Measurements from ENCODE around the gene FANCD2.

FANCD2 gene

DNA sequence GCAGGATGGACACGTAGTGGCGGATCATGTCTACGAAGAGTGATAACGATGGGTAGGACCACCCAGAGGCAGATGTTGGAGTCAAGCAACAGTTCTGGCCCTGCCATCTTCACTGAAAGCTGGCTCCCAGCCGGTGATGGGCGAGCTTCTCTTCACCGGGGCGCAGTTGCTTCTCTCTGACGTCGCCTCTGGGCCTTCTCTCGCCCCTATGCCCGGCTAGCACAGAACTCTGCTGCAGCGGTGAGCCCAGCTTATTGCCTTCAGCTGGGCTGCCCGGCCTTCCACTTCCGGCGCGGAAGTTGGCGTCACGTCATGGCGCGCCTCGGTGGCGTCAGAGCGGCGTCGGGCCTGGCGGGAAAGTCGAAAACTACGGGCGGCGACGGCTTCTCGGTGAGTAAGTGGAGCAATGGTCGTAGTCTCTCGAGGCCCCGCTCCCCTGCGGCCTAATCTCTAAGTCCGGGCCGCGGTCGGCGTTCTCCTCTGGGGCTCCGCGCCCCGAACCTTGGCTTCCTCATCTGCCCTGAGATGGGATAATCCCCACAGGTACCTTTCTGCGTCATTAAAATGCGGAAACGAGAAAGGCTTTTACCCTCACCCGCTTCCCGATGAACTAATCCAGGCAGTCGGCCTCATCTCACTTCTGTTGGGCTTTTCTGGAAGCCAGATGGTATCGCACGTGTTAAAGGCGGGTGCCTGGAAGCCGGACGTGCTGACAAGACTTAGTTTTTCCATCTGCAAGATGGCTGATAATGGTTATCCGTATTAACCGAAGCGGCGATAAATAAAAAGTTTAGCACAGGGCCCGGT lies at the start of gene FANCD2:
TSS of gene FANCD2 (plus strand) at position 354 of the 807 bp plus-strand sequence. CDS start 2,221 bp downstream, outside the sequence.
- peak within 1 kb of the TSS; percentile 97 for H3K4me3 ChIP-seq (ENCODE audit: low read depth, low read length)
- TF ChIP-seq, protein P1, sequence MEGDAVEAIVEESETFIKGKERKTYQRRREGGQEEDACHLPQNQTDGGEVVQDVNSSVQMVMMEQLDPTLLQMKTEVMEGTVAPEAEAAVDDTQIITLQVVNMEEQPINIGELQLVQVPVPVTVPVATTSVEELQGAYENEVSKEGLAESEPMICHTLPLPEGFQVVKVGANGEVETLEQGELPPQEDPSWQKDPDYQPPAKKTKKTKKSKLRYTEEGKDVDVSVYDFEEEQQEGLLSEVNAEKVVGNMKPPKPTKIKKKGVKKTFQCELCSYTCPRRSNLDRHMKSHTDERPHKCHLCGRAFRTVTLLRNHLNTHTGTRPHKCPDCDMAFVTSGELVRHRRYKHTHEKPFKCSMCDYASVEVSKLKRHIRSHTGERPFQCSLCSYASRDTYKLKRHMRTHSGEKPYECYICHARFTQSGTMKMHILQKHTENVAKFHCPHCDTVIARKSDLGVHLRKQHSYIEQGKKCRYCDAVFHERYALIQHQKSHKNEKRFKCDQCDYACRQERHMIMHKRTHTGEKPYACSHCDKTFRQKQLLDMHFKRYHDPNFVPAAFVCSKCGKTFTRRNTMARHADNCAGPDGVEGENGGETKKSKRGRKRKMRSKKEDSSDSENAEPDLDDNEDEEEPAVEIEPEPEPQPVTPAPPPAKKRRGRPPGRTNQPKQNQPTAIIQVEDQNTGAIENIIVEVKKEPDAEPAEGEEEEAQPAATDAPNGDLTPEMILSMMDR (IDR thresholded peaks at IDR 0.05; ENCODE audit: borderline replicate concordance, insufficient read depth, low read depth, low read length): no peak

DNA sequence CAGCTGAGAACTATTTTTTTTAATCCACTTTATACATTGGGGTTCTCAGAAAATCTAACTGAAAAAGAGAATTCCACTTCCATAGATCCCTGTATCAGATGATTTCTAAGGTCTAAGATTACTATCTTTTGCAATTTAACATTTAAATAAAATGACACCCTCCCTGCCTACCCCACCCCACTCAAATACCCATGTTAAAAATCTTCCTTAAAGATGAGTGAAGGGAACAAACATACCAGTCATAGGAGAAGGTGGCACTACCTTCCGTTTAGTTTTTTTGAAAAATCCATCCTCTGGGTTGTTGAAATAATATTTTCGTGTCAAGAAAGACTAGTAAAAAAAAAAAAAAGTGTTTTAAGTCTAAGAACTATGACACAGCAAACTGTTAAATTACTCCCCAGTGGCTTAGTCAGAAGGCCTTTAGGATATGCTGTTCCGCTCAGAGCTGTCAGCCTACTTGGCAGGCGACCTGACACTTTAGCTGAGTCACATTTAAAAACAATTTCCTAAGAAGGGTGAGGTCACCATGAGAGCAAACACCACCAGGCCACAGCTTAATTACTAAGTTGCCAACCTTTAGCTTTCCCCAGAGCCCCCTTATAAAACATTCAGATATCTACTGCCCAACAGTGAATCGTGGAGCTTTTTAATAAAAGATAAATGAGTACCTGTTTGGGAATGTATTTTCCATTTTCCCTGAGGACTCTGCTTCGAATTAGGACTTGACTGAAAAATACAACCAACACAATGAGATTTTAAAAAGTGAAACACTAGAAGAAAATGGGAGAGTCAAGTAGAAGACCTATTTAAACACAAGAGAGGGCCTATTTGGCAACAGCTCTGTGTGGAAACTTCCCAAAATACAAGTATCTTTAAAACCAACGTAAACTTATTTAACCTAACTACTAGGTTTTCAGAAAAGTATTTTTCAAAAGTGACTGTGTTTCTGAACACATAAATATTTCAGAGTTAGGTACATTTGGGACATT lies 49.2 kb upstream of the FANCD2 start:
- TF ChIP-seq, protein P1 (IDR thresholded peaks at IDR 0.05; ENCODE audit: borderline replicate concordance, insufficient read depth, low read depth, low read length): no peak
- no peak overlapping the region for H3K4me3 ChIP-seq (ENCODE audit: low read depth, low read length)

DNA sequence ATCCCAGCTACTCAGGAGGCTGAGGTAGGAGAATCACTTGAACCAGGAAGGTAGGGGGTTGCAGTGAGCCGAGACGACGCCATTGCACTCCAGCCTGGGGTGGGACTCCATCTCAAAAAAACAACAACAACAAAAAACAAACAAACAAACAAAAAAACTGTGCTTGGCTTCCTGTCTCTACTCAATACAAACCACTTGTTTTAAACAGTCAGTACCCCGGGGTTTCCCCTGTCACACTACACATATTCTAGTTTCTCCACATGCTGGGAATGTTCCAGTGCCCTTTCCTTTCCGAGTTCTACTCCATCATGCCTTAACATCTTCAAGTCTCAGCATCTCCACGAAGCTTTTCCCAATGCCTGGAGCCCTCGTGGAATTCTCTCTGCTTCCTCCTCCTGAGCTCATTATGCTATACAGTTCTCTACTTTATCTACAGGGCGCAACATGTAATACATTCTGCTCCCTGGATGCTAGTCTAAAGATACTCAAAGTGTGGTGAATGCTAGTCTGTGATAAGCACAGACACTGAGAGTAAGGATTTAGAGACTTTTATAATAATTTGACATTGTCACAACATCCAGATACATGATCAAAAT lies 47.4 kb upstream of the FANCD2 start:
- TF ChIP-seq, protein P1 (IDR thresholded peaks at IDR 0.05; ENCODE audit: borderline replicate concordance, insufficient read depth, low read depth, low read length): no peak

DNA sequence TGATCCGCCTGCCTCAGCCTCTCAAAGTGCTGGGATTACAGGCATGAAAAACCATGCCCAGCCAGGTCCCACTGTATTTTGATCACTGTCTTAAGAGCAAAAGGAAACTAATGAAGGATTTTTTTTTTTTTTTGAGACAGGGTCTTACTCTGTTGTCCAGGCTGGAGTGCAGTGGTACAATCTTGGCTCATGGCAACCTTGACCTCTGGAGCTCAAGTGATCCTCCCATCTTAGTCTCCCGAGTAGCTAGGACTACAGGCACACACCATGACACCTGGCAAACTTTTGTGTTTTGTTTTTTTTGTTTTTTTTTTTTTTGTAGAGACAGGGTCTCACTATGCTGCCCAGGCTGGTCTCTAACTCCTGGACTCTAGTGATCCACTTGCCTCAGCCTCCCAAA lies 46.0 kb upstream of the FANCD2 start:
- no peak overlapping the region for H3K4me3 ChIP-seq (ENCODE audit: low read depth, low read length)

More for the DNA sequence above, 47.4 kb upstream of the FANCD2 start:
- no peak overlapping the region for H3K4me3 ChIP-seq (ENCODE audit: low read depth, low read length)

DNA sequence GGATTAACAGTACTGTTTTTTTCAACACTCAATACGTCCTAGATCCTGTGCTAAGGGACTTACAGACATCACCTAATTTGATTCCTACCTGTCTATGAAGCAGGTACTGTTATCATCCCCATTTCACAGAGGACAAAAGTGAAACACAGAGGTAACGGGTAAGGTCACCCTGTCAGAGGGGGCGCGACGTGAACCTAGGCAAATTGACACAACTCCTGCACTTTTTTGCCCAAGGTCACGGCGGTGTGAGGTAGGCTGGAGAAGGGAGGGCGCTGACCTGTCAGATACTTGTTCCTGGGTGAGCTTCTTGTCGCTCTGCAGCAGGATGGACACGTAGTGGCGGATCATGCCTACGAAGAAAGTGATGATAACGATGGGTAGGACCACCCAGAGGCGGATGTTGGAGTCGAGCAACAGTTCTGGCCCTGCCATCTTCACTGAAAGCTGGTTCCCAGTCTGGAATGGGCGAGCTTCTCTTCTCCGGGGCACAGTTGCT lies 40.0 kb upstream of the FANCD2 start:
- TF ChIP-seq, protein P1 (IDR thresholded peaks at IDR 0.05; ENCODE audit: borderline replicate concordance, insufficient read depth, low read depth, low read length): no peak
- H3K4me3 ChIP-seq (ENCODE audit: low read depth, low read length): peak overlapping the region; percentile 86

More for the DNA sequence above, 46.0 kb upstream of the FANCD2 start:
- TF ChIP-seq, protein P1 (IDR thresholded peaks at IDR 0.05; ENCODE audit: borderline replicate concordance, insufficient read depth, low read depth, low read length): no peak

DNA sequence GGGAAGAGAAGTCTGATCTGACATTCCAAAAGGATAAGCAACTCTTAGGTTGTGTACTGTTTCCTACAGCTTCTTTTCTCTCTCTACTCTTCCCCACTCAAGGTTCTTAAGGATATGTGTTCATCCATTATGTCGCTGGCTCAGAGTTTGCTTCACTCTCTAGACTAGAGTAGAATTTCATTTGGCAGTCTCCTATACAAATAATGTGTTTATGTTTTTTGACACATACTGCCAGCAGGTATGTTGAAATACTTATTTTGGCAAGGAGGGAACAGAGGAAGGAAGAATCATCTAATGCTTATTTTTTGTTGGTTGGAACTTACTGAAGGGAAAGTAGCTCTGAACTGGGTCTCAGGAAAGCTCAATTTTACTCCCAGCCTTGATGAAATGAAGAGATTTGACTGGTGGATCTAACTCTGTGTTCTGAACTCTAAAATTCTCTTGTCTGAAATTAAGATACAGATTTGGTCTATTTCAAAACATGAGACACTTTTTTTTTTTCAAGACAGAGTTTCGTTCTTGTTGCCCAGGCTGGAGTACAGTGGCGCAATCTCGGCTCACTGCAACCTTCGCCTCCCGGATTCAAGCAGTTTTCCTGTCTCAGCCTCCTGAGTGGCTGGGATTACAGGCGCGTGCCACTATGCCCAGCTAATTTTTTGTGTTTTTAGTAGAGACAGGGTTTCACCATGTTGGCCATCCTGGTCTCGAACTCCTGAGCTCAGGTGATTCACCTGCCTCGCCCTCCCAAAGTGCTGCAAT lies 32.0 kb upstream of the FANCD2 start:
- TF ChIP-seq, protein P1 (IDR thresholded peaks at IDR 0.05; ENCODE audit: borderline replicate concordance, insufficient read depth, low read depth, low read length): no peak

More for the DNA sequence above, 32.0 kb upstream of the FANCD2 start:
- no peak overlapping the region for H3K4me3 ChIP-seq (ENCODE audit: low read depth, low read length)
